ENCODE data around the gene MICAL1.

Gene MICAL1

GRCh38 chr6:109420751-109421150 is 34.8 kb downstream of the MICAL1 start:
- no peak for DNase-seq

GRCh38 chr6:109417646-109418045 is 37.9 kb downstream of the MICAL1 start:
- no peak for DNase-seq

- DNase-seq, result no peak
Observed at GRCh38 chr6:109411034-109411433, 44.5 kb downstream of the MICAL1 start.

GRCh38 chr6:109406196-109406595 is 49.4 kb downstream of the MICAL1 start:
- no peak for DNase-seq

GRCh38 chr6:109397020-109397419 is 58.6 kb downstream of the MICAL1 start:
- no peak for DNase-seq

- no peak for DNase-seq
Observed at GRCh38 chr6:109396046-109396718, 59.4 kb downstream of the MICAL1 start.
